GM18511 (cell line): Measurements from ENCODE around the gene OR10D3.
"Not testable (repeated sequence)": the region's sequence is repeated elsewhere in the genome, so short reads cannot be mapped to it uniquely, and the experiment has no call there.

Experiments used
- ATAC-seq: cut with Tn5 transposase; IDR thresholded peaks from one replicate; pipeline ENCODE4 v1.9.1; 2021; ENCODE audit warnings: mild to moderate bottlenecking, moderate library complexity; ENCODE audit not compliant: unreplicated experiment

Gene OR10D3

DNA sequence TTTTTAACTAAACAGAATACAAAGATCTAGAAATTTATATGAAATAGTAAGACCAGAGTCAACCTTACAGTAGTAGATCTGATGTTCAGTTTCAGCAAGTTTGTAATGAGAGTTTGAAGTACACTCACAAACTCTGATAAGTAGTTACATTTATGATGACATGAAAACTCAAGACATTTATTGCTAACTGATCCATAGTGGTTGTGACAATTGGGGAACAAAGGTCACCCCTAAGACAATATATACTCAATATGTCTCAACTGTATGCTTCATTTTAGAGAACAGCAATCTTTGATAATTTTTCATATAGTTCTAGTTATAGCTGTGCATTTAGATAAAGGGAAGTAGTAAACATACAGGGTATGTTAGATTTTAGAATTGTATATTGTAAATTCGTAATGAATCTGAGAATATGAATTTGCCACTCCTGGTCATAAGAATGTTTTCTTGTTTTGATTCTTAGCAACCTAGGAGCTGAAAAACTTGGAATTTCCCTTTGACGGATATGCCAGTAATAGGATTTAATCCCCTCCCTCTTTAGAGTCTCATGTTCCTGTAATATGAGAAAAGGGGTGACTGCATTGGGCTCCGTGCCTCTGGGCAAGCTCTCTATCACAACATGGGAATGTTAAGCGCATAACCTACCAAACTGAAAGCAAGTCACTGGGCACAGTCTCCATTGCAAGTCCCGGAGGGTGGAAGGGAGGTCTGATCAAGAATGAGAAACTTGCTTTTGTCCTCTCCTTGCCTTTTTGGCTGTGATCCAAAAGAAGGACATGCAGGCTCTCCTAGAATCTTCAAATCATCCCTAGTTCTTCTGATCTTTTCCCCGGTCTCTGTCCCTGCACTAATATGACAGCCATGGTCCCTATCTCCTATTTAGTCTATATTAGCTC lies 11.4 kb downstream of the OR10D3 start:
- ATAC-seq = peak; percentile 3

DNA sequence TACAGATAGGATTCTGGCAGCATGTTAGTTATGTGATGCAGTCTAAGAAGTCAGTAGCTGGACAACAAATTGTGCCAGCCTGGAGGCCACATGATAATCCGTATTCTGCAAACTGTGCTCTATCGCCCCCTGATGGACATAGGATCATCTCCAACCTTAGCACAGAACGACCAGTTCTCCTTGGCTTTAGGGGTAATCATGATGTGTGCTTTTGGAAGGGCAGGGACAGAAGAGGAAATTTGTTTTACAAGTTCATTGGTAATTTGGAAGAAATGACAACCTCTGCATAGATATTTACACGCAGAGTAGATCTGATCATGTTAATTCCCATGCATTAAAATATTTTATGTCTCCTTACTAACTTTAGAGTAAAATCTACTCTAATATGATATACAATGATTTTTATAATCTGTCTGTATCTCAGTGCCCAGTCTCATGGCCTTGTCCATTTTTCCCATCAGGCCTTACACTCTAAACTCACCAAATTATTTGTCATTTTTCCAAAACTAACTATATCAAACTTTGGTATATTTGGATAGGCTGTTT lies 12.1 kb downstream of the OR10D3 start:
- peak; percentile 82 for ATAC-seq

DNA sequence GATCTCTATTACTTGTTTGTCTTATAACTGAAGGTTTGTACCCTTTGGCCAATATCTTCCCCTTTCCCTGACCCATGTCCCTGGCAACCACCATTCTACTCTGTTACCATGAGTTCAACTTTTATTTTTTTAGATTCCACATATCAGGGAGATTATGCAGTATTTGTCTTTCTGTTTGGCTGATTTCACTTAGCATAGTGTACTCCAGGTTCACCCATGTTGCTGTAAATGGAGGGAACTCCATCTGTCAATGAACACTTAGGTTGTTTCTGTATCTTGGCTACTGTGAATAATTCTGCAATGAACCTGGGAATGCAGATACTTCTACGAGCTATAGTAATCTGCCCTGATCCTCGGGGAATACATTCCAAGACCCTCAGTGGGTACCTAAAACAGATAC lies 14.9 kb downstream of the OR10D3 start:
- no peak for ATAC-seq

DNA sequence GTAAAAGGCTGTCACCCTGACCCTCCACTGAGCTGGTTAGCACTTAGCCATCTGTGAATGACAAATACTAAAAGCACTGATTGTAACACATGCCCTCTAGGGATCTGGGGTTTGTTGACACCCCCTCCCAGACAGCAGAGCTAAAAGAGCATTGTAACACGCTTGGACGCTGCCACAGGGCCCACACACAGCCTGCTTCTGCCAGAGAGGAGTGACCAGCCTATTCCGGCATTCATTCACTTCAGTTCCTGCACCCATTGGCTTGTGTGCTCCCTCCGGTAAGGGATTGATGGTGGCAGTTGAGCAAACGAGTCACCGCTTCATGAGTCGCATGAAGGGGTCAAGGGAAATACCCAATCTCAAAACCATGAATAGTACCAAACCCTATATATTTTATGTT lies 15.8 kb downstream of the OR10D3 start:
- no peak for ATAC-seq

DNA sequence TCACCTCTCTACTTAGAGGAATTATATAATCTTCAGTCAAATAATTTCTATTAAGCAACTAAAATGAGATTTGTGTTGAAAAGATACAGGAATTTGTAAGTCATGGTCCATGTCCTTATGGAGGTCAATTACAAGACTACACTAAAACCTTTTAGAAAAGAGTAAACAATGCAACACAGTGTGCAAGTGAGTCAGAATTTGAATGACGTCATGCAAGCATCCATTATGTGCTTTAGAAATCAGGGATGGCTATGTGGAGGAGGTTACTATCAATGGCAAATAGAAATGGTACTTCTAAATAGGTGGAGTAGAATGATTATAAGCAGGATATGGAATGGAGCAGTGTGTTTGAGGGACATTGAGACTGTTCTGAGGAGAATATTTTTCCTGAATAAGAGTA lies 16.6 kb downstream of the OR10D3 start:
- ATAC-seq = no peak

DNA sequence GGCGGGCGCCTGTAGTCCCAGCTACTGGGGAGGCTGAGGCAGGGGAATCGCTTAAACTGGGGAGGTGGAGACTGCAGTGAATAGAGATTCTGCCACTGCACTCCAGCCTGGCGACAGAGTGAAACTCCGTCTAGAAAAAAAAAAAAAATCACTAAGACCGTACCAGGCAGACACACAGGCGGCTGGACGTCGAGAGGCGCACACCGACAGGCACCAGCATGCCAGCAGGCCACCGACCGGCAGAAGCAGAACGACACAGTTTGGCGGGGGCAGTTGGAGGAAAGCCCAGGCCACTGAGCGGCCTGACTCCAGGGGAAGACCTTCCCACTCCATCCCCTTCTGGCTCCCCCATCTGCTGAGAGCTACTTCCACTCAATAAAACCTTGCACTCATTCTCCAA lies 17.5 kb downstream of the OR10D3 start:
- no peak for ATAC-seq

DNA sequence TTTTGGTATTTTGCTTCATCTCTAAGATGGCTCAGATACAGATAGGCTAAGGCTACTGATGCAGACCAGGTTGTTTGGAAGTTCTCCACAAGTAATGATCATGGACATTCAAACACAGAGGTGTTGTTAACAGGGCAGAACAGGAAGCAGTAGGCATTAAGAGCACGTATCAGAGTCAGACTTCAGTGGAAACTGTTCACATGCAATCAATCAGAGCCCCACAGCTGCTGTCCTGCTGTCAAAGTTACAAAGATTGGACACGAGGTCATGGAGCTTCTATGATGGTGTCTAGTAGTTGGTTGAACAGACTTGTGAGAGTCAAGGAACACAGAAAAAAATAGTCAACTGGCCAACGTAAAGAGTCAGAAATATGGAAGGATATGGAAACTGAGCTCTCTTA lies 19.8 kb downstream of the OR10D3 start:
- ATAC-seq = no peak

DNA sequence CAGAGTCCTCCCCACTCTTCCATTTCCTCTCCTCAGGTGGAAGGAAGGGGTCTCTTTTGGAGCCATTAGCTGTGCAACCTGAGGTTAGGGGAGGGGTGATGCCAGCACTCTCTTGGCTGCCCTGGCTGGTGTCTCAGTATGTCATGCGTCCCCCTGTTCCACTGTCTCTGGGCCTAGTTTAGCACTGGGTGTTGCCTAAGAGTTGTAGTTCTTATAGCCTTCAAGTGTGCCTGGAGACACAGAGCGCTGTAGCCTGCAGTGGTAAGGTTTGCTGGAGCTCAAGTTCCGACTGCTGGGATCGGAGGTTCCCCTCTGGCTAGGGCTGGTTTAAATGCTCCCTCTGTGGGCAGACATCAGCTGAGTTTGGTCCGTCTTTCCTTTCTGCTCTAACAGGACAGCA lies 20.9 kb downstream of the OR10D3 start:
- ATAC-seq = no peak

DNA sequence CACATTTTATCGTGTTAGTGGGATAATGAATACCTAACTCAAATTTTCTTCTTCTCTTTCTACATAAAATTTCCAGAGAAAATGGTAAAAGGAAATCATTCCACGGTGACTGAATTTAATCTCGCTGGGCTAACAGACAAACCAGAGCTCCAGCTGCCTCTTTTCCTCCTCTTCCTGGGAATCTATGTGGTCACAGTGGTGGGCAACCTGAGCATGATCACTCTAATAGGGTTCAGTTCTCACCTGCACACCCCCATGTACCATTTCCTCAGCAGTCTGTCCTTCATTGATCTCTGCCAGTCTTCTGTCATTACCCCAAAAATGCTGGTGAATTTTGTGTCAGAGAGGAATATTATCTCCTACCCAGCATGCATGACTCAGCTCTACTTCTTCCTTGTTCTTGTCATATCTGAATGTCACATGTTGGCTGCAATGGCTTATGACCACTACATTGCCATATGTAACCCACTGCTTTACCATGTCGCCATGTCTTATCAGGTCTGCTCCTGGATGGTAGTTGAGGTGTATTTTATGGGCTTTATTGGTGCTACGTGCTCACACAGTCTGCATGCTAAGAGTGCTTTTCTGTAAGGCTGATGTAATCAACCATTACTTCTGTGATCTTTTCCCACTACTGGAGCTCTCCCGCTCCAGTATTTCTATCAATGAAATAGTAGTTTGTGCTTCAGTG lies 24.1 kb downstream of the OR10D3 start:
- no peak for ATAC-seq

DNA sequence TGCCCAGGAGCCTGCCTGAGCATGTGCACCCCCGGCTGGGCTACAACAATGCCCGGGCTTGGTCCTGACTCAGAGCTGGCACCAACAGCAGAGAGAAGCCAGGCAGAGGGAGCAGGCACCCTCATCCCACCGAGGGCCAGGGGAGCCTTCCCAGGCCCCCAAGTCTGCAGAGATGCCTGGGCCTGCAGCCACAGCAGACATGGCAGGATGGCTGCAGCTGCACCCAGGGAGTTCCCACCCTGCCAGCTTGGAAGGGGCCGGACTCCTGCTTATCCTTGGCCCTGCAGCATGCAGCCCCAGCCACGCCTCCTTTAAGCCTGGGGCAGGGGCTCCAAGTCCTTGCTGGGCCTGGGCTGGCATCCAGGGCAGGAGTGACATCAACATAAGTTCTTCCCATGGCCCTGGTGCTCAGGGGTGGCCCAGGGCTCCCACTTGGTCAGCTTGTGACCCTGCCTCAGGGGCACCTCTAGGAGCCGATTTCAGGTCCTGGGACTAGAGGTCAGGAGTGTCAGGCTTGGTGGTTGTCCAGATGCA lies 26.7 kb downstream of the OR10D3 start:
- ATAC-seq = no peak

DNA sequence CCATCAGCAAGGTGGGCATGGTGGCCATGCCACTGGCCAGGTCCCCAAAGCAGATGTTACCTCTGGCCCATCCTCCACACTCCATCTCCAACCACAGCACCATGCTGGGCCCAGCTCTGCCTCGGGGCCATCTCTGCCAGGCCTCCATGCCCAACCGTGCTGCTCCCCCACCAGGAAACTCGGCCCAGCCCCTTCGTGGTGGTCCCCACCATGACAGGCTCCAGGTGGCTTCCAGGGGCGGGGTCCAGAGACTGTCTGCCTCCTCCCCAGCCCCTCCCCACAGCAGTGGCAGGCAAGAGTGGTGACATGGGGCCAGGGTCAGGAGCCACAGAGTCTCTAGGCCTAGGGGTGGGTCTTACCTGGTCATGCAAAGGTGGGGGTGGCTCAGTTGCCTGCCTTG lies 27.3 kb downstream of the OR10D3 start:
- no peak for ATAC-seq

DNA sequence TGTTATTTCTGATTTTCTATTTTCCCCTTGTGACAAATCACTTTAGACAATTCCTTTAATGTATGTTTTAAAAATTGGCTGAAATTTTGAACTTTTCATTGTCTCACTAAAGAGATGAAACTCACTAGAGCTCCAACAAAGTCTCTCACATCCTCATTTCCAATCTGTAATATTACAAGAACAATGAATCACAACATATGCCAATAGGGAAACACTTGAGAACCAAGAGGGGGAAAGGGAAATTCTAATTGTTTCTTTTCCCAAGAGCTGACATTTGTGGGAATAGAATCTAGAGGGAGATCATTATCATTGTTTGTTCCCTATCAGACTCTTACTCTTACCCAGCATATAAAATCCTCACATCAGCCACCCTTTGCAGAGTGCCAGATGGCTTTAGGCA lies 28.2 kb downstream of the OR10D3 start:
- no peak for ATAC-seq

DNA sequence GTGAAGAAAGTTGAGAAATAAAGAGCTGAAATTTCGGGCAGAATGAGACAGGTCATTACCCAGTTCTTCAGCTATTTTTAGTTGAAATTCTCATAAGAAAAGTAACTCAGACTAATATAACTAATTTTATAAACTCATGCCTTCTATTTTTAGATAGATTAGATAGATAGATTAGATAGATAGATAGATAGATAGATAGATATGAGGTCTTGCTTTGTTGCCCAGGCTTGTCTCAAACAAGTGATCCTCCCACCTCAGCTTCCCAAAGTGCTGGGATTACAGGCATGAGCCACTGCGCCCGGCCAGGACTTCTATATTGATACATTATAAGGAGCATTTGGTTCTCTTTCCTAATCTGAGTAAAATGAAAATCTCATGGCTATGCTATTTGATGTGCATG lies 30.9 kb downstream of the OR10D3 start:
- ATAC-seq = no peak

DNA sequence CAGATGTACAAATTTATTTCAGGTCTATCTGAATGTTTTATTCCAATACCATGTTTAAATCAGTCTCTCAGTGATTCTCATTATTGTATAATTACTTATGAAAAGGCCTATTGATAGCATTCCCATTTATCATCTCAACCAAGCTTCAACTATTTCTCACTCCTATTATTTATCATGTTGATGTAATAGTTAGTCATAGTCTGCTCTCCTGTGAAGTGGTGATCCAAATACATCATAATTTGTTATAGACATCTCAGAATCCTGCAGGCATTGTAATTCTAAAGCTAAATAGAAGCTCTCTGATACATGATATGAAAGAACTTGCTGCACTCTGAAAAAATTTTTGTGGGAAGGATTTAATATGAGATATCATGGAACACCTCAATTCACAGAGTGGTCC lies 36.0 kb downstream of the OR10D3 start:
- no peak for ATAC-seq

DNA sequence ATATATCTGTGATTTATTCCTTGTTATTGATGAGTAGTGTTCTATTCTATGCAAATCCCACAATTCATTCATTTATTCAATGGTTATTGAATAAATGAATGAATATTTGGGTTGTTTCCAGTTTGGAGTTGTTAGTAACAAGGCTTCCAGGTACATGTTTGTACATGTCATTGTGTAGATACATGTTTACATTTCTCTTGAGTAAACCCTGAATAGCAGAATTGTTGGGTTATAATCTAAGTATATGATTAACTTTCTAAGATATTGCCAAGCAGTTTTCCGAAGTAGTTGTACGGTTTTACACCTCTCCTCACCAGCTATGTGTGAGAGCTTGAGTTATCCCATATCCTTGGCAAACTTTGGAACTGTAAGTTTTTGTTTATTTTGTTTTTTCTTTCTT lies 39.3 kb downstream of the OR10D3 start:
- ATAC-seq = no peak

DNA sequence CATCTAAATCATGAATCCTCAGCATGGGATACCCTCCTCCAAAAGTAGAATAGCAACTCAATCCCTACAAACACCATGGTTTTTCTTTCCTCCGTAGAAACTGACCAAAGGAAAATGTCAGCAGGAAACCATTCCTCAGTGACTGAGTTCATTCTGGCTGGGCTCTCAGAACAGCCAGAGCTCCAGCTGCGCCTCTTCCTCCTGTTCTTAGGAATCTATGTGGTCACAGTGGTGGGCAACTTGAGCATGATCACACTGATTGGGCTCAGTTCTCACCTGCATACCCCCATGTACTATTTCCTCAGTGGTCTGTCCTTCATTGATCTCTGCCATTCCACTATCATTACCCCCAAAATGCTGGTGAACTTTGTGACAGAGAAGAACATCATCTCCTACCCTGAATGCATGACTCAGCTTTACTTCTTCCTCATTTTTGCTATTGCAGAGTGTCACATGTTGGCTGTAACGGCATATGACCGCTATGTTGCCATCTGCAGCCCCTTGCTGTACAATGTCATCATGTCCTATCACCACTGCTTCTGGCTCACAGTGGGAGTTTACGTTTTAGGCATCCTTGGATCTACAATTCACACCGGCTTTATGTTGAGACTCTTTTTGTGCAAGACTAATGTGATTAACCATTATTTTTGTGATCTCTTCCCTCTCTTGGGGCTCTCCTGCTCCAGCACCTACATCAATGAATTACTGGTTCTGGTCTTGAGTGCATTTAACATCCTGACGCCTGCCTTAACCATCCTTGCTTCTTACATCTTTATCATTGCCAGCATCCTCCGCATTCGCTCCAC lies 41.7 kb downstream of the OR10D3 start:
- not testable (repeated sequence) for ATAC-seq

DNA sequence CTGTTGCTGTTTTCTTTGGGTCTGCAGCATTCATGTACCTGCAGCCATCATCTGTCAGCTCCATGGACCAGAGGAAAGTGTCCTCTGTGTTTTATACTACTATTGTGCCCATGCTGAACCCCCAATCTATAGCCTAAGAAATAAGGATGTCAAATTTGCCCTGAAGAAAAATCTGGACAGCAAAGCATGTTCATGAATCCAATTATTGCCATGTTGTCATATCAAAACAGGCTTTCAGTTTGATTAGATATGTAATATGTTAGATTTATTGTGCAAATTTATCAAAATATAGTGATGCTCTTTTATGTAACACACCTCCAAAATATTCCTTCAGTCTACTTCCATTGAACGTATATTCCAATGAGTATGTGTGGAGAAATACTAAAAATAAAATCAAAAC lies 42.3 kb downstream of the OR10D3 start:
- ATAC-seq = no peak

DNA sequence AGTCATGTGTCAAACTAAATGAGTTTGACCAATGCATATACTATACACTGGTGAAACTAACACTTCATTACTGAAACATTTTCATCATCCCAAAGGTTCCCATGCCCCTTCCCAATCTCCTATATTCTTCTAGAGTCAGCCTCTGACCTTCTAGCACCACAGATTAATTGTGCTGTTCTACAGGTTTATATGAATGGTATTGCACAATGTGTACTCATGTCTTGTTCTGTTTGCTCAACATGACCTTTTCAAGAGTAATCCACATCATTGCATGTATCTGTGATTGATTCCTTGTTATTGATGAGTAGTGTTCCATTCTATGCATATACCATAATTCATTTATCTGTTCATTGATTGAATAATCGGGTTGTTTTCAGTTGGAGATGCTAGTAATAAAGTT lies 50.2 kb downstream of the OR10D3 start:
- ATAC-seq = no peak
